TTC549 (cell line): ENCODE results near the gene MTX2.
"Not testable (repeated sequence)": the region's sequence is repeated elsewhere in the genome, so short reads cannot be mapped to it uniquely, and the experiment has no call there.

Source experiments
- FAIRE-seq: peaks from 2 replicates; lab custom pipeline; 2012; peaks lifted over from hg19 to GRCh38; lab: Jason Lieb, UNC

MTX2 gene

DNA sequence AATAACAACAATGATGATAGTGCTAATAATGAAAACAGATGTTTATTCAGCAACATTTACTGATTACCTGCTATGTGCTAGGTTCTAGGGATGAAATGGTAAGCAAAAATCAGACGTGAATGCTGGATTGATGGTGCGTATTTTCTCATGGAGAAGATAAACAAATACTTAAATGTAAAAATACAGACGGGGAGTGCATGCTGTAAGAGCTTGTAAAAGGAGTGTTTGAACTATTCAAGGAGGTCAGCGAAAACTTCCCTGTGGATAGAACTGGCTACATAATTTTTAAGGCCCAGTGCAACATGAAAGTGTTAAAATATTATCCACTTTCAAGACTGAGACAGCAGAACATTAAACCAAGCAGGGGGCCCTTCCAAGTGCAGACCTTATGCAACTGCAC is 22.1 kb downstream of the MTX2 start:
- no peak for FAIRE-seq

DNA sequence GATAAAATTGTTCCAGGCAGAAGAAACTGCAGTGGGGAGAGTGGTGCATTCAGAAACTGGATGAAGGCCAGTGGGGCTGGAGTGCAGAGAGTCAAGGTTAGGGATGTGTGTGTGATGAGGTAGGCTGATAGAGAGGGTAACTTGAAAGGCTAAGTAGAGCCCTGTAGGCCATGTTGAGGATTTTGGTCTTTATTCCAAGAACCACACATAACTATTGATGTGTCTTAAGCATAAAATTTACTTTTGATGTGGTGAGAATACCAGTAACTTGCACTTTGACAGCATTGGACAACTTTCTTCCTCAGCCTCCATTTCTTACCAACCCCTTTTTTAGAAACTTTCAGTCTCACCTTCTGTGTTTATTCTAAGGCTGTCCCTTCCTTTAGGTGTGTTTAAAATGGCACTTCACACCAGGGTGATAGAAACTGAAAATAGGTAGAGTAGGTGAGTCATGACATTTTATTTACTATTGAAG is 22.6 kb downstream of the MTX2 start:
- no peak for FAIRE-seq

DNA sequence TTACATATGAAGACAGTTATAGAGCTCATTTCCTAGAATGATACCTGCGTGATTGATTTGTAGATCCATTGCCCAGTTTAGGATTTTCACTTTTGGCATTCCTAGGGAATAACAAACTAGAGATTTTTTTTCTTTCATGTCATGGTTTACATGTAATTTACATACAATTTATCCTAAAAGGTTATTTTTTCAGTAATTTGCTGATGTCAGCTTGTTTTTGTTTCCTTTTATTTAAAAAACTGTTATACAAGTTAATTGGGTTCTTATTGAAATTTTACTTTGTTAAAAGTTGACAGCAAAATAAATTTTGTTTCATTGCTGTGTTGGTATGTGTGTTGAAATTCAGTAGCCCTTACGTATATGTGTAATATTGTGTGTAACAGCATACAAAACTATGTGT is 23.4 kb downstream of the MTX2 start:
- no peak for FAIRE-seq

- FAIRE-seq = no peak
Observed at GRCh38 chr2:176293334-176293733, 24.1 kb downstream of the MTX2 start.

GRCh38 chr2:176297067-176297466 is 27.8 kb downstream of the MTX2 start:
- FAIRE-seq = no peak

GRCh38 chr2:176297737-176298136 is 28.5 kb downstream of the MTX2 start:
- FAIRE-seq = peak; percentile 5

DNA sequence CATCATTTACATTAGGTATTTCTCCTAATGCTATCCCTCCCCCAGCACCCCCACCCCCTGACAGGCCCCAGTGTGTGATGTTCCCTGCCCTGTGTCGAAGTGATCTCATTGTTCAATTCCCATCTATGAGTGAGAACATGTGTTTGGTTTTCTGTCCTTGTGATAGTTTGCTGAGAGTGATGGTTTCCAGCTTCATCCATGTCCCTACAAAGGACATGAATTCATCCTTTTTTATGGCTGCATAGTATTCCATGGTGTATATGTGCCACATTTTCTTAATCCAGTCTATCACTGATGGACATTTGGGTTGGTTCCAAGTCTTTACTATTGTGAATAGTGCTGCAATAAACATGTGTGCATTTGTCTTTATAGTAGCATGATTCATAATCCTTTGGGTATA is 36.8 kb downstream of the MTX2 start:
- not testable (repeated sequence) for FAIRE-seq

GRCh38 chr2:176317199-176317598 is 48.0 kb downstream of the MTX2 start:
- FAIRE-seq = no peak

DNA sequence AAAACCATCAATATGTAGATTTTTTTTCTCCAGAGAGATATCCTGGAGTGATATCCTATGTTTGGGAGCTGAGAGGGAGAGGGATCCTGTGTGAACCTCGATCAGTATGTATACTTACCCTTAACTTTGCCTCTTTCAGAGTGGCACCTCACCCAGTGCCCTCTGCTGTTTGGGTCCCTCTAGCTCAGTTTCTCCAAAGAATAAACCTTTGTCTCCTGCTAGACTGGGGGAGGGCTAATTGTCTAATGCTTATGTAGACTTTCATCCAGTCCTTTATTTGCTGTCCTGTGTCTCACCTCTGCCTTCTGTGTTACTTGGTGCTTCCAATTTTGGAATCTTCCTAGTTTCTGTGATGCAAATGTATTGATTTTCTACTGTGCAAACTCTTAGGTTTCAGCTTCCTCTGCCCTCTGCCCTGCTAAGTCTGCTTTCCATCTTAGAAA is 48.4 kb downstream of the MTX2 start:
- no peak for FAIRE-seq

- FAIRE-seq = no peak
Observed at GRCh38 chr2:176321916-176322315, 52.7 kb downstream of the MTX2 start.

DNA sequence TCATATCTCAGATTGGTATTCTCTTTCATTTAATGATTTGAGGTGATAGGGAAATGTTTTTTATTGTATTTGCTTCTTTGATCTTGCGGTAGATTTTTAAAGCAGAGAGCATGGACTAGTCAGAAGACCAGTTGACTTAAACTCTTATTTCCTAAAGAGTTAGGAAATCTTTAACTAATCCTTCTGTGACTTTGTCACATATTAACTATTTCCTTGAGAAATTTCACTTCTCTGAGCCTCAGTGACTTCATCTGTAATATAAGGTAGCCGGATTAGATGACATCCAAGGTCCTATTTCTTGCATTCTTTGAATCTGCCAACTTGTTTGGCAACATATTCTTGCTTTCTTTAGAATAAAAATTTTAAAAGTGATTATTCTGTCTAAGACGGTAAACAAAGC is 55.6 kb downstream of the MTX2 start:
- no peak for FAIRE-seq

- no peak for FAIRE-seq
Observed at GRCh38 chr2:176325732-176326131, 56.5 kb downstream of the MTX2 start.

GRCh38 chr2:176328149-176328548 is 58.9 kb downstream of the MTX2 start:
- FAIRE-seq = no peak

GRCh38 chr2:176330612-176331011 is 61.4 kb downstream of the MTX2 start:
- no peak for FAIRE-seq

- FAIRE-seq = no peak
Observed at GRCh38 chr2:176331646-176332045, 62.4 kb downstream of the MTX2 start.

DNA sequence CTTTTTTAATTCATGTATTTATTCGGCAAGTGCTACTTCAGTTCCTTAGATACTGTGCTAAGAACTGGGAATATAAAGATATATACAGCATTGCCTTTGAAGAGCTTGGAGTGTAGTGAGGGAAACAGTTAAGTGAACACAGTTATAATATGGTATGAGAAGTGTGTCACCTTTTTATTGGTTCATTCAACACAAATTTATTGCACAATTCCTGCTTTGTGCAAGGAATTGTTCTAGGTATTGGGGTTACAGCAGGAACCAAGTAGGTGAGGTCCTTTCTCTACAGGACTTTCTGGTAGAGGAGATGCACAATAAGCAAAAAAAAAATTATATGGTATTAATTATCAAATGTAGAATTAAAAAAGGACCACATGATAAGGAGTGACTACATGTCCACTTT is 65.5 kb downstream of the MTX2 start:
- no peak for FAIRE-seq

DNA sequence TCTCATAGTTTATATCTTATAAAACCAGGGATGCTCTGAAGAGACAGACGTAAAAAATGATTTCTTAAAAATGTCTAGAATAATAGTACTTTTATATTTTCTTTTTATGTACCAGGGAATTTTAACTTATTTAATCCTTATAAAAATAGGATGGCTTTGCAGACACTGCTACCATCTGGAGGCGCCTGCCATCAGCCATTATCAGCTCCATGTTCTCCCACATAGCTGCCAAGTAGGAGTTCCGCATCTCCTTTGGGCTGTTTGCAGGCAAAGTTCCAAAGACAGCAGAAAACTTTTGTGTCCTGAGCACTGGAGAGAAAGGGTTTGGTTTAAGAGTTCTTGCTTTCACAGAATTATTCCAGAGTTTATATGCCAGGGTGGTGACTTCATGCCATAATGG is 69.2 kb downstream of the MTX2 start:
- no peak for FAIRE-seq

DNA sequence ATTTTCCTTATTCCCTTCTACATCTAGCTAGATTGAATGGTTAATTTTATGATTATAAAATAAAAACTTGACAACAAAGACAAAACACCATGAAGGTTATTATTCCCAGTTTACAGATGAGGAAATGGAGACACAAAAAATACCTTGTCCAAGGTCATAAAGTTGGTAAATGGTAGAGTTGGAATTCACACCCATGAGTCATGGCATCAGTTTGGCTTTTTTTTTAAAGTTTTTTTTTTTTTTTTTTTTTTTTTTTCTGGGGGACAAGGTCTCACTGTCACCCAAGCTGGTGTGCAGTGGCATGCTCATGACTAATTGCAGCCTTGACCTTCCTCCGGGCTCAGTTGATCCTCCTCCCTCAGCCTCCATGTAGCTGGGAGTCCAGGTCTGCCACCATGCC is 70.0 kb downstream of the MTX2 start:
- no peak for FAIRE-seq

DNA sequence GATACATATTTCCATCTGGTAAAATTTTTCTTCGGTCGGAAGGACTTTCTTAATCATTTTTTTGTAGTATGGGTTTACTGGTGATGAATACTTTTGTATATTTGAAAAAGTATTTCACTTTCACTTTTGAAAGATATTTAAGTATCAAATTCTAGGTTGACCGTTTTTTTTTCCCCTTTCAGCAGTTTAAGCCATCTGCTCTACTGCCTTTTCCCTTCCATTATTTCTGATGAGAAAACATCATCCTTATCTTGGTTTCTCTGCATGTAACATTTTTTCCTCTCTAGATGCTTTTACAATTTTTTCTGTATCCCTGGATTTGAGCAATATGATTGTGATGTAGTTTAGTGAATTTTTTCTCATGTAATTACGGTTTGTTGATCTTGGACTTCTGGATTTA is 87.0 kb downstream of the MTX2 start:
- no peak for FAIRE-seq

GRCh38 chr2:176364273-176364977 is 95.2 kb downstream of the MTX2 start:
- no peak for FAIRE-seq

- no peak for FAIRE-seq
Observed at GRCh38 chr2:176368349-176368748, 99.1 kb downstream of the MTX2 start.

DNA sequence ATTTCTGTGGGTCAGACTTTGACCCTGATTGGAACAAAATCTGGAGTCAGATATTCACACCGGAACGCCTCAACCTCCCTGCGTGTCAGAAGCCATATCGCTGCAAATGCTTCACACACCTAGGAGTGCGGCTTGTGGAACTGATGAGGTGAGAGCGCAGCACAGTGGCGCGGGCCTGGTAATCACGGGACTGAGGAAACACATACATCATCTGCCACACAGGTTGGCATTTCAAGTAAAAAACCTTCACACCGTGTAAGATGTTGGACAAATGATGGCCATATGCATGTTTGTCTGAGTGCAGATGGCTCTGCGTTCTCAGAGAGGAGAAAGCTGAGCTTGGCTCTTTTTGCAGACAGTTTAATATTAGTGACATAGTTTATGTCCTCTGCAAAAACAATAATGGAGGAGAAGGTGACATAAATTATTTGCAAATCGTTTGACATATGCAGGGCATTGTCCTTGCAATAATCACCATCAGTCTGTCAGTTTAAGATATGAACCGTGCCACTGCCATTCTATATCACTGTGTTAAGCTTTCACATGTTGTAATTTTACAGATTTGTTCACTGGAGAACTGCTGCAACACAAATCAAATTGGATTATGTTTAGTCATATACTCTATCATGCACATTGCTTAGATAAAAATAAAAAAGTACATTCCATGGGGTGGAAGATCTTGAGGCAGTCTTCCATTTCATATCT is 101.4 kb downstream of the MTX2 start:
- FAIRE-seq = no peak

GRCh38 chr2:176373155-176373554 is 103.9 kb downstream of the MTX2 start:
- not testable (repeated sequence) for FAIRE-seq

DNA sequence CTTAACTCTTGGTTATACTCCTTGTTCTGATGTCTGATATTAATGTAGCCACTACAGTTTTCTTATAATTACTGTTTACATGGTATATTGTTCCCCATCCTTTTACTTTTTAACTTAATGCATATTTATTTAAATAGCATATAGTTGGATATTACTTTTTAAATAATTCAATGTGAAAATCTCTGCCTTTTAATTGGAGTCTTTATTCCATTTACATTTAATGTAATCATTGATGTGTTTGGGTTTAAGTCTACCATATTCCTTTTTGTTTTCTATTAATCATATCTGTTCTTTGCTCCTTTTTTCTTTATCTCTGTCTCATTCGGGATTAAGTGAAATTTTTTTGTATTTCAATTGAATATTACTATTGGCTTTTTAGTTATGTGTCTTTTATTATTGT is 109.1 kb downstream of the MTX2 start:
- peak; percentile 60 for FAIRE-seq
